SK-N-SH (cell line): ENCODE results near the gene GRM1. TPM values are rescaled to one million over a fixed set of nuclear protein-coding genes. Genes with fewer than 3 reads are reported as not detected.

Experiments used
- CTCF ChIA-PET: fragments of 300-600, 350-600 bp; formaldehyde crosslinking; extraction: SDS; loops from one replicate; lab custom pipeline; 2021; lab: Yijun Ruan, JAX
- POLR2A ChIA-PET: fragments of 350-600 bp; sonication (Branson Sonifier 250); formaldehyde crosslinking; extraction: SDS; loops from one replicate; lab custom pipeline; 2020; ENCODE audit warnings: antibody characterized with exemption, inconsistent platforms; lab: Yijun Ruan, JAX
- DNase-seq: peaks from one replicate; pipeline ENCODE4 v3.0.0; 2012
- H2AFZ ChIP-seq: fragments of 200-600 bp; sonication (generic); 2 replicates; pipeline ENCODE4 v1.8.1; 2016; ENCODE audit warnings: antibody characterized with exemption, mild to moderate bottlenecking, low read depth
- H3F3A ChIP-seq: fragments of 200-600 bp; sonication (generic); replicated peaks from 2 replicates; pipeline ENCODE3; 2016; ENCODE audit warnings: antibody characterized with exemption, mild to moderate bottlenecking; ENCODE audit not compliant: insufficient read depth
- H3K27ac ChIP-seq, 2 experiments: fragments of 200-500 bp in 1 of 2; fragments of 200-600 bp in 1 of 2; sonication (Bioruptor generic) in 1 of 2; sonication (generic), shearing (Covaris generic) in 1 of 2; 2 replicates each; pipeline versions ENCODE4 v1.5.1 to v1.6.1; 2014 to 2016; ENCODE audit warnings: low read depth in 2 of 2, inconsistent platforms in 1 of 2, low read length in 1 of 2, mild to moderate bottlenecking in 1 of 2, mixed read lengths in 1 of 2
- H3K27me3 ChIP-seq: fragments of 200-600 bp; sonication (generic), shearing (Covaris generic); 2 replicates; pipeline ENCODE4 v1.6.1; 2016; ENCODE audit warnings: mixed run types; ENCODE audit not compliant: insufficient read depth
- H3K36me3 ChIP-seq, 2 experiments: fragments of 200-500 bp in 1 of 2; fragments of 200-600 bp in 1 of 2; sonication (Bioruptor generic) in 1 of 2; sonication (generic) in 1 of 2; replicated peaks in 1 of 2; 2 replicates each; pipeline versions ENCODE3 to v1.5.1; 2014 to 2016; ENCODE audit warnings: low read length in 1 of 2, mild to moderate bottlenecking in 1 of 2; ENCODE audit not compliant: insufficient read depth in 2 of 2, control insufficient read depth in 1 of 2
- H3K4me1 ChIP-seq, 2 experiments: fragments of 200-500 bp in 1 of 2; fragments of 200-600 bp in 1 of 2; sonication (Bioruptor generic) in 1 of 2; sonication (generic), shearing (Covaris generic) in 1 of 2; 2 replicates each; pipeline versions ENCODE4 v1.5.1 to v1.6.1; 2014 to 2016; ENCODE audit warnings: low read depth in 1 of 2, low read length in 1 of 2, mixed run types in 1 of 2; ENCODE audit not compliant: insufficient read depth in 2 of 2, control insufficient read depth in 1 of 2
- H3K4me2 ChIP-seq: fragments of 200-600 bp; sonication (generic), shearing (Covaris generic); 2 replicates; pipeline ENCODE4 v1.6.1; 2017; ENCODE audit warnings: mixed run types
- H3K4me3 ChIP-seq, 2 experiments: fragments of 200-500 bp in 1 of 2; fragments of 200-600 bp in 1 of 2; sonication (Bioruptor generic) in 1 of 2; sonication (generic), shearing (Covaris generic) in 1 of 2; 2 replicates each; pipeline versions ENCODE4 v1.5.1 to v1.8.1; 2014 to 2016; ENCODE audit warnings: low read depth in 2 of 2, inconsistent platforms in 1 of 2, low read length in 1 of 2, mild to moderate bottlenecking in 1 of 2, mixed read lengths in 1 of 2, moderate library complexity in 1 of 2
- H3K79me2 ChIP-seq: fragments of 200-600 bp; sonication (generic); 2 replicates; pipeline ENCODE4 v1.8.1; 2017; ENCODE audit warnings: mild to moderate bottlenecking; ENCODE audit not compliant: insufficient read depth
- H3K9ac ChIP-seq: fragments of 200-600 bp; sonication (generic); 2 replicates; pipeline ENCODE4 v1.6.1; 2017; ENCODE audit warnings: mixed run types
- H3K9me2 ChIP-seq: fragments of 200-600 bp; sonication (generic); 2 replicates; pipeline ENCODE4 v1.6.1; 2017; ENCODE audit warnings: mixed run types
- H3K9me3 ChIP-seq: fragments of 200-600 bp; sonication (generic); 2 replicates; pipeline ENCODE4 v1.6.1; 2017; ENCODE audit warnings: mixed run types, mild to moderate bottlenecking, moderate library complexity
- H4K20me1 ChIP-seq: fragments of 200-600 bp; sonication (generic); 2 replicates; pipeline ENCODE4 v1.6.1; 2017; ENCODE audit warnings: mild to moderate bottlenecking, mixed run types; ENCODE audit not compliant: insufficient read depth
- ELF1 ChIP-seq: IDR thresholded peaks from 2 replicates; pipeline ENCODE4 v1.4.0; 2012
- EP300 ChIP-seq, 2 experiments: IDR thresholded peaks; 2 replicates each; pipeline versions ENCODE4 v1.4.0 to v1.6.1; 2012; ENCODE audit warnings: borderline replicate concordance in 1 of 2, low read depth in 1 of 2, low read length in 1 of 2
- EZH2phosphoT487 ChIP-seq: fragments of 200-600 bp; sonication (generic); IDR thresholded peaks from 2 replicates; pipeline ENCODE4 v1.6.1; 2017; ENCODE audit warnings: low read depth, mixed run types, mild to moderate bottlenecking, antibody characterized with exemption, moderate library complexity, borderline replicate concordance
- FOXJ3 ChIP-seq: sonication (generic); formaldehyde crosslinking; IDR thresholded peaks from 2 replicates; pipeline ENCODE4 v1.5.1; 2020; ENCODE audit warnings: mild to moderate bottlenecking, missing genetic modification reagents
- NRF1 ChIP-seq: IDR thresholded peaks from 2 replicates; pipeline ENCODE4 v1.6.1; 2012; ENCODE audit warnings: low read depth, mild to moderate bottlenecking, low read length
- RXRA ChIP-seq: IDR thresholded peaks from 2 replicates; pipeline ENCODE4 v1.4.0; 2012; ENCODE audit warnings: low read depth, mild to moderate bottlenecking, borderline replicate concordance
- SMC3 ChIP-seq: IDR thresholded peaks from 2 replicates; pipeline ENCODE4 v1.6.1; 2012; ENCODE audit warnings: low read depth, low read length, improper control_type of control experiment
- TAF1 ChIP-seq: IDR thresholded peaks from 2 replicates; pipeline ENCODE4 v1.6.1; 2012; ENCODE audit warnings: low read depth, mild to moderate bottlenecking, low read length, moderate library complexity, borderline replicate concordance
- YY1 ChIP-seq: IDR thresholded peaks from 2 replicates; pipeline ENCODE4 v1.4.0; 2012; ENCODE audit warnings: low read depth, mild to moderate bottlenecking
- WGBS: methylation state at CpG from one replicate; pipeline ENCODE4 v1.1.6; 2017; ENCODE audit warnings: low lambda C conversion rate; 5-methylcytosine and 5-hydroxymethylcytosine counted together
- polyA plus RNA-seq, 3 experiments: library from polyadenylated mRNA; depleted of rRNA; stranded (reverse); fragments of >200 nt; gene quantifications; 2 replicates each; pipeline ENCODE4 v1.2.3, GENCODE V29; 2012
- small RNA-seq, 7 experiments: library from RNA; depleted of rRNA; stranded (forward); fragments of <200 nt; gene quantifications; one replicate each; pipeline ENCODE3, GENCODE V24; 2012
- TF ChIP-seq, protein P1 (sequence below): IDR thresholded peaks from 2 replicates; pipeline ENCODE4 v1.4.0; 2012; ENCODE audit warnings: low read depth, borderline replicate concordance
- TF ChIP-seq, protein P2 (sequence below): fragments of 150-350 bp; IDR thresholded peaks from 2 replicates; pipeline ENCODE4 v1.6.1; 2016; ENCODE audit warnings: mild to moderate bottlenecking, low read depth, low read length
- TF ChIP-seq, protein P3 (sequence below): IDR thresholded peaks from 2 replicates; pipeline ENCODE4 v1.4.0; 2012; ENCODE audit warnings: low read depth, borderline replicate concordance

Gene GRM1
- polyA plus RNA-seq, 1 of the 3 experiments (the other 2 are of a cell fraction): 0.05 TPM

DNA sequence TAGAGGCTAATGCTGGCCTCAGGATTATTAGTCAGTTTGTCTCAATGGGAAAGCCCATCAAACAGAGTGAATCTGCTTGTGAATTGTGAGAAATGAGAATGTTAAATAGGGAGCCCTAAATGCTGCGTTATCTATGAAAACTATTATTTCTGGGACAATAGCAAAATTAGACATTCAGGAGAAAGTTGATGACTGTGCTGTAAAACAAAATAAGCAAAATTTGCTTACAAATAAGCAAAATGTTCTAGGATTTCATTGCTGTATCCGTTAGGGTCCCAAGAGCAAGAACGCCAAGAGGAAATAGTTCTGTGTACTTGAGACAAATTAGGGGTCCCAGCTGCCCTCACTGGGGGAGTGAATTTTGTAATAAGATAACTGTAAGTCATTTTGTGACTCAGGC lies 455.5 kb downstream of the GRM1 start:
- TF ChIP-seq EP300 (IDR thresholded peaks at IDR 0.05; ENCODE audit: borderline replicate concordance in 1 of 2, low read depth in 1 of 2, low read length in 1 of 2) (no peak), YY1 (no peak), TAF1 (no peak), FOXJ3 (no peak), NRF1 (no peak), ELF1 (no peak), SMC3 (no peak), RXRA (no peak), EZH2phosphoT487 (no peak)
- TF ChIP-seq, protein P1, sequence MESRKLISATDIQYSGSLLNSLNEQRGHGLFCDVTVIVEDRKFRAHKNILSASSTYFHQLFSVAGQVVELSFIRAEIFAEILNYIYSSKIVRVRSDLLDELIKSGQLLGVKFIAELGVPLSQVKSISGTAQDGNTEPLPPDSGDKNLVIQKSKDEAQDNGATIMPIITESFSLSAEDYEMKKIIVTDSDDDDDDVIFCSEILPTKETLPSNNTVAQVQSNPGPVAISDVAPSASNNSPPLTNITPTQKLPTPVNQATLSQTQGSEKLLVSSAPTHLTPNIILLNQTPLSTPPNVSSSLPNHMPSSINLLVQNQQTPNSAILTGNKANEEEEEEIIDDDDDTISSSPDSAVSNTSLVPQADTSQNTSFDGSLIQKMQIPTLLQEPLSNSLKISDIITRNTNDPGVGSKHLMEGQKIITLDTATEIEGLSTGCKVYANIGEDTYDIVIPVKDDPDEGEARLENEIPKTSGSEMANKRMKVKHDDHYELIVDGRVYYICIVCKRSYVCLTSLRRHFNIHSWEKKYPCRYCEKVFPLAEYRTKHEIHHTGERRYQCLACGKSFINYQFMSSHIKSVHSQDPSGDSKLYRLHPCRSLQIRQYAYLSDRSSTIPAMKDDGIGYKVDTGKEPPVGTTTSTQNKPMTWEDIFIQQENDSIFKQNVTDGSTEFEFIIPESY: no peak
- TF ChIP-seq, protein P2, sequence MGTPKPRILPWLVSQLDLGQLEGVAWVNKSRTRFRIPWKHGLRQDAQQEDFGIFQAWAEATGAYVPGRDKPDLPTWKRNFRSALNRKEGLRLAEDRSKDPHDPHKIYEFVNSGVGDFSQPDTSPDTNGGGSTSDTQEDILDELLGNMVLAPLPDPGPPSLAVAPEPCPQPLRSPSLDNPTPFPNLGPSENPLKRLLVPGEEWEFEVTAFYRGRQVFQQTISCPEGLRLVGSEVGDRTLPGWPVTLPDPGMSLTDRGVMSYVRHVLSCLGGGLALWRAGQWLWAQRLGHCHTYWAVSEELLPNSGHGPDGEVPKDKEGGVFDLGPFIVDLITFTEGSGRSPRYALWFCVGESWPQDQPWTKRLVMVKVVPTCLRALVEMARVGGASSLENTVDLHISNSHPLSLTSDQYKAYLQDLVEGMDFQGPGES: no peak
- TF ChIP-seq, protein P3, sequence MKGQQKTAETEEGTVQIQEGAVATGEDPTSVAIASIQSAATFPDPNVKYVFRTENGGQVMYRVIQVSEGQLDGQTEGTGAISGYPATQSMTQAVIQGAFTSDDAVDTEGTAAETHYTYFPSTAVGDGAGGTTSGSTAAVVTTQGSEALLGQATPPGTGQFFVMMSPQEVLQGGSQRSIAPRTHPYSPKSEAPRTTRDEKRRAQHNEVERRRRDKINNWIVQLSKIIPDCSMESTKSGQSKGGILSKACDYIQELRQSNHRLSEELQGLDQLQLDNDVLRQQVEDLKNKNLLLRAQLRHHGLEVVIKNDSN: no peak
- H3K9ac ChIP-seq: no peak overlapping the region
- no peaks in the 10 kb centered on the region for H3F3A ChIP-seq
- H3K27me3 ChIP-seq: no peaks in the 10 kb centered on the region
- CTCF ChIA-PET: no interaction called here
- no peak overlapping the region for H2AFZ ChIP-seq
- H3K4me1 ChIP-seq: no peaks in the 10 kb centered on the region
- H3K4me2 ChIP-seq: no peak overlapping the region
- H4K20me1 ChIP-seq: no peaks in the 10 kb centered on the region
- POLR2A ChIA-PET: no interaction called here
- no peaks in the 10 kb centered on the region for H3K9me2 ChIP-seq
- no peaks in the 10 kb centered on the region for H3K9me3 ChIP-seq
- 50% methylated on average over 3 of the region's 3 CpGs for WGBS
- no peaks in the 10 kb centered on the region for H3K79me2 ChIP-seq
- H3K27ac ChIP-seq: no peak overlapping the region
- H3K4me3 ChIP-seq: no peak overlapping the region
- no peak for DNase-seq
- H3K36me3 ChIP-seq: no peaks in the 10 kb centered on the region

Small RNA genes lying within 50 kb of the gene (small RNA-seq; reads per million reads assigned to genes)
- gene RNA5SP222: 0 to 0.10 (median 0) reads per million in 7 experiments

Other genes starting within 250 kb of the GRM1 start
- gene FBXO30, start 214.3 kb upstream of the GRM1 start, polyA plus RNA-seq (2012; rRNA removed): 1.7 and 2.4 TPM in 2 replicates
- gene SHPRH, start 64.7 kb upstream of the GRM1 start, polyA plus RNA-seq (2012; rRNA removed): 3.0 and 3.5 TPM in 2 replicates